ENCODE results near the gene DMD.

DNA sequence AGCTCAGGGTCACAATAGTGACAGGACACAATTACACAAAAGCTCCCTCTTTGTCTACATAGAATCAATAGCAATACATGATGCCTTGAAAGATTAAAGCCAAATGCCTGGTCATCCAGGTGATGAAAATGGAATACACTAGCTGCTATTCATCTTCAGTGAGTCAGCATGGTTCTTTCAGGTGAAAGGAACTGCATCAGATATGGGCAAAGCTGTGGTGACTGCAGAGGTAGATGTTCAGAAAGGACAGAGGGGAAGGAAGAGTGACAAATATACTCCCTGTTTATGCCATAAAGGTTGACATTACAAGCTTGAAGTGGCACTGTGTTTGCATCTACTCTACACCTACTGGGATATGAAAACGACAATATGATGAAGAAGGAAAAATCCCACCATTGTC, 2119.5 kb downstream of the DMD start:
- TF ChIP-seq, protein P1, sequence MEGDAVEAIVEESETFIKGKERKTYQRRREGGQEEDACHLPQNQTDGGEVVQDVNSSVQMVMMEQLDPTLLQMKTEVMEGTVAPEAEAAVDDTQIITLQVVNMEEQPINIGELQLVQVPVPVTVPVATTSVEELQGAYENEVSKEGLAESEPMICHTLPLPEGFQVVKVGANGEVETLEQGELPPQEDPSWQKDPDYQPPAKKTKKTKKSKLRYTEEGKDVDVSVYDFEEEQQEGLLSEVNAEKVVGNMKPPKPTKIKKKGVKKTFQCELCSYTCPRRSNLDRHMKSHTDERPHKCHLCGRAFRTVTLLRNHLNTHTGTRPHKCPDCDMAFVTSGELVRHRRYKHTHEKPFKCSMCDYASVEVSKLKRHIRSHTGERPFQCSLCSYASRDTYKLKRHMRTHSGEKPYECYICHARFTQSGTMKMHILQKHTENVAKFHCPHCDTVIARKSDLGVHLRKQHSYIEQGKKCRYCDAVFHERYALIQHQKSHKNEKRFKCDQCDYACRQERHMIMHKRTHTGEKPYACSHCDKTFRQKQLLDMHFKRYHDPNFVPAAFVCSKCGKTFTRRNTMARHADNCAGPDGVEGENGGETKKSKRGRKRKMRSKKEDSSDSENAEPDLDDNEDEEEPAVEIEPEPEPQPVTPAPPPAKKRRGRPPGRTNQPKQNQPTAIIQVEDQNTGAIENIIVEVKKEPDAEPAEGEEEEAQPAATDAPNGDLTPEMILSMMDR (IDR thresholded peaks at IDR 0.05) = no peak
- no peak for TF ChIP-seq EZH2 (IDR thresholded peaks at IDR 0.05)

All from neural progenitor cell (in vitro differentiated cells).